GM21526 (cell line): ENCODE data around the gene LDLRAD4.

Source experiments
- ATAC-seq: cut with Tn5 transposase; IDR thresholded peaks from one replicate; pipeline ENCODE4 v1.9.1; 2021; ENCODE audit warnings: moderate library complexity; ENCODE audit not compliant: unreplicated experiment, low FRiP score

LDLRAD4 gene

GRCh38 chr18:13226533-13227144 is 8.1 kb downstream of the LDLRAD4 start:
- no peak for ATAC-seq

DNA sequence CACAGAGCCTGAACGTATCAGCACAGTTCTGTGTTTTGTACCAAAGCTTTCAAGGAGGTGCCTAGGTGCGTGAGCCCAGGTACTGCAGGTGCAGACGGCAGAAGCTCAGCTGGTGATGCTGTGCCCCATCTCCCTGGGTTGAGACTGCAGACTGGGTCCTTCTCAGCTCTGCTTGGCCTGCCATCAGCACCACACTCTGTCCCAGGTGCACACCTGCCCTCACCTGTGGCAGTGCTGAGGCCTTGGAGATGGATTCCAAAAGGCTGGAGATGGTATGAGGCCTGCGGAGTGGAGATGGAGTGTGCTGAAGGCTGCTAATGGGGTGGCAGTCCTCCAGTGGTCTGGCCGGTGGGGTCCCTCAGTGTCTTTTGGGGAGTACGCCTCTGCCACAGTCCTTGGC is 9.3 kb downstream of the LDLRAD4 start:
- no peak for ATAC-seq

DNA sequence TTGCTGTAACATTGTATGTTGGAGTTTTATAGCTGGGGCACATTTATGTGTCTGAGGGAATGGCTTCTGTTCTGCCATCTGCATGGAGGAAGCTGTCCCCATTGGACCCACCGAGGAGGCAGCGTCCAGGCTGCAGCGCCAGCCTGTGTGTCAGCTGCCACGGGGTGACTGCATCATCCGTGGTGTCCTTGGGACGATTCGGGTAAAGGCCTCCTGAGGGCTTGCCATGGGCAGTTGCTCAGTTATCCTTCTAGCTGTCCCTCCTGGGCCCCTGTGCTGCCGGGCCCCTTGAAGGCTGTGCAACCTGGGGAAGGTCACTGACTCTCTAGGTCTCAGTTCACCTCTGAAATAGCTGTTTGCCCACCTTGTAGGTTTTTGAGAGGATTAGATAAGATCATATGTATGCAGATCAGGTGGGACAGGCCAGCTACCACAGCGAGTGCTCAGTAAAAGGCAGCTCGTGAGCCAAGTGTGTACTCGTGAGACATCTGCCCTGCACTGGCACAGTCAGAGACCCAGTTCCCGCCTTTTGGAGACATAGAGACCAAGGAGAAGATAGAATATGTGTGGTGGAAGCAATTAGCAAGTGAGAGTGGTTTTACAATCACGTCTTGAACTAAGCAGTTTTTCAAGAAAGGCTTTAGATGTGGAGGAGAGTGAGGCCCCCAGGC is 10.6 kb downstream of the LDLRAD4 start:
- ATAC-seq, result no peak

DNA sequence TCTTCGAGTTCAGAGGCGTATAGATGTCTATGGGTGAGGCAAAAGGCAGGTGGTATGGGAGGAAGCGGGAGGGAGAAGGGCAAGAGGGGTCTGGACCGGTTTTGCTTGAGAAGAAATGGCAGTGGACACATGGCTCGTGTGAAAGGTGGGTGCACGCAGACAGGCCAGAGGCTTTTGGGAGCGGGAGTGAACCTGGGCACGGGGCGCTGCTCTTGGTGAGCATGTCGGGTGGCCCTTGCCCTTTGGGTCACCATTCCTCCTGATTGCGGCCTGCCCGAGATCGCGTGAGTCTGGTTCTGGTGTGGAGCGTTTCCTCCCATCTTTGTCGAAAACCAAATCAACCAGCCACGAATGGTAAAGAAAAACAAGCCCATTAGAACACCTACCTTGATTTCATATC is 12.6 kb downstream of the LDLRAD4 start:
- ATAC-seq, result no peak

- ATAC-seq, result no peak
Measured at GRCh38 chr18:13232086-13232917, 13.7 kb downstream of the LDLRAD4 start.

- ATAC-seq, result no peak
Measured at GRCh38 chr18:13232971-13233786, 14.6 kb downstream of the LDLRAD4 start.

DNA sequence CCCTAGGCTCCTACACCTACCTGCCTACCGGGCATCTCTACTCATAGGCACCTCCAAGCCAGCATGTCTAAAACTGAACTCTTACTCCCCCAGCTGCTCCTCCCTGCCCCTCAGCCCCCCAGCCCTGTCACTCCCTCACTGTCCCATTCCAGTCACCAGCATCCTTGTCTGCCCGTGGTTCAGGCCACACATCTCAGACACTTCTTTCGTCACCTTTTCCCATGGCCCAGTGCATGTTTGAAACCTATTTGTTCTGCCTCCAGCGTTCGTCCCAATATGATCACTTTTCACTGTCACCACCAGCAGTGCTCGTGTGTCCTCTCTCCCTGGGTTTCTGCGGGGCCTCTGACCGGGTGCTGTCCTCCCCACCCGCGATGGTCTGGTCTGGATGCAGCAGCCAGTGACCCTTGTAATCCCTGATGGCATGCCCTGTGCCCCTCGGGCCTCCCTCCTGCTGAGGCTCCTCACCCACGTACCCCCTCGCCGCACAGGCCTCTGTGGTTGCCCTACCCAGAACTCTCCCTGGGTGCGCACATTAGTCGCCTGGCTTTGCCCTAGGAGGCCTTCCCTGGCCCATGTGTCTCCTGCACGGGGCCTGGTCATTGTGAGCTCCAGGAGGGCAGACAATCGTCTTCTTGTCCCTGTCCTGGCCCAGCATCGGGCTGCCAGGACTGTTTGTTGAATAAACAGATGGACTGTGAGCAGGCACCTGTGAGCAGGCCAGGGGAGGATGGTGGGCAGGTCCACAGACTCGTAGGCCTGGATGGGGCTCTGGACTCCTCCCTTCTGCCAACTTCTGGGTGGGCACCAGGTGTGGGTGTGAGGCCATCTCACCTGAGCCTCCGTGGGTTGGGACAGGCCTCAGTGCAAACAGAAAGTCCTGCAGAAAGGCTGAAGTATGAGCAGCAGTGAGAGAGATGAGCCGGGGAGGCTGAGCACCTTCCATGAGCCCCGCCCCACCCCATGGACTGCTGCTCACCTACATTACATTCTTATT is 15.5 kb downstream of the LDLRAD4 start:
- ATAC-seq, result no peak

GRCh38 chr18:13235421-13235831 is 16.9 kb downstream of the LDLRAD4 start:
- ATAC-seq, result no peak

DNA sequence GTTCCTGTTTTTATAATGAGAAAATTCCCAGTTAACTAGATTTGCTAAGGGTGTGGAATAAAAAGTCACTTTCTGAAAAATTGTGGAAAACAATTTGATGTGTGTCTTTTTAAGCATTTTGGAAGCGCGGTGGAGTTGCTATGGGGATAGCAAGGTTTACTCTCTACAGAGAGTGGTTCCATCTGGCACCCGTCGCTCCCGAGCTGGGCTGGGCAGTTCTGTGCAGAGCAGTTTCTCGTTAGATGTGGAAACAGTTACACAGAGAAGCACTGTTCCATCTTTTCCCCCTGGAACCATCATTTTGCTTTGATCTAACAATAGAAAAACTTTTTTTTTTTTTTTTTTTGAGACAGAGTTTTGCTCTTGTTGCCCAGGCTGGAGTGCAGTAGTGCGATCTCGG is 17.4 kb downstream of the LDLRAD4 start:
- no peak for ATAC-seq

- ATAC-seq, result no peak
Measured at GRCh38 chr18:13236411-13236810, 17.9 kb downstream of the LDLRAD4 start.

- no peak for ATAC-seq
Measured at GRCh38 chr18:13237073-13237472, 18.5 kb downstream of the LDLRAD4 start.

DNA sequence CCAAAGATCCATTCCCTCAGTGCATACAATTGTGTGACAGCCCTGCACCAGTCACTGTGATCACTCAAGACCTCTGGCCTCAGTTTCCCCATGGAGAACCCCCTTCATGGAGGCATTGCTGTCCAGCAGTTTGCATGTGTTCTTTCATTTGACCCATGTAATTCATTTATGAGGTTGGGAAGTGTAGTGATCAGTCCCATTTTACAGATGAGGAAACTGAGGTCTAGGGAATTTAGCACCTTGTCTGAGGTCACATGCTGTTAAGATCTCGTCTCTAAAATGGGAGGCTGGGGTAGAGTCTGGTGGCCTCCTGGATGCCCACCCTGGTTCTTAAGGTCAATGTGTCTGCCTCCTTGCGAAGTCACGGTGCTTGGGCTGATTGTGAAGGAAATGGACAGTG is 19.1 kb downstream of the LDLRAD4 start:
- no peak for ATAC-seq

GRCh38 chr18:13239171-13239956 is 20.8 kb downstream of the LDLRAD4 start:
- no peak for ATAC-seq

DNA sequence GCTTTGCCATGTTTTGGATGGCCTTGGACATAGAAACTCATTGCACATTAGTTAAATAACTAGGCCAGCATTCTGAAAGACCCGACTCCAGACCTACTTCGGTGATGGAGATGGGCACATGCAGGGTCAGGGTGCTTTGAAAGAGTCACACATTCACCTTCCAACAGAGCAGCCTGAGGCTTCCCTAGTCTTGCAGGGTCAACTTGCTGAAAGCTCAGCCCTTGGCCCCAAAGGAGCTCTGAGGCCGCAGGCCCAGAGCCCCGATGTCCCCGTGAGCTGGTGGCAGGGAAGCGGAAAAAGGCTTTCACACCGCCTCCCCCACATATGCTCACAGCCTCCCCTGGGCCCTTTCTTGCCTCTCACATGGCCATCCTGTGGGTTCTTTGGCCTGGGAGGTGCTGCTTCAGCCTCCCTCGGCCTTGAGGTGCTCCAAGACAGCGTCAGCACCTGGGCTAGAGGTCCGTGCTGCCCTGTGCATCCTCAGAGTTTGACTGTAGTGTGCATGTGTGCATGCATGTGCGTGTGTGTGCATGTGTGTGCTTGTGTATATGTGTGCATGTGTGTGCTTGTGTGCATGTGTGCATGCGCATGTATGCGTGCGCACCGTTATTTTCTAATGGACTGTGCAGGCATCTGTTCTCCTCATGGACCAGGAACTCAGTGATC is 21.6 kb downstream of the LDLRAD4 start:
- ATAC-seq, result no peak

GRCh38 chr18:13241083-13241892 is 22.7 kb downstream of the LDLRAD4 start:
- ATAC-seq, result no peak

- no peak for ATAC-seq
Measured at GRCh38 chr18:13241893-13242175, 23.3 kb downstream of the LDLRAD4 start.

- ATAC-seq, result no peak
Measured at GRCh38 chr18:13242797-13243196, 24.2 kb downstream of the LDLRAD4 start.

GRCh38 chr18:13243363-13243762 is 24.8 kb downstream of the LDLRAD4 start:
- ATAC-seq, result no peak
